ENCODE measurements around the gene GABRG3. TPM values are rescaled to one million over a fixed set of nuclear protein-coding genes. Genes with fewer than 3 reads are reported as not detected.

Gene GABRG3
- total RNA-seq, 1 donor from 2014 or later = 3.0 TPM

GRCh38 chr15:27039152-27039551, 68.2 kb downstream of the GABRG3 start:
- DNase-seq (ENCODE audit: low spot score in 2 of 2, unreplicated experiment in 2 of 2) = no peak
- H3K9me3 Mint-ChIP-seq = peaks cover 6% of the 10 kb centered on the region
- H3K4me1 Mint-ChIP-seq = no peaks in the 10 kb centered on the region
- H3K4me3 Mint-ChIP-seq = no peak overlapping the region
- H3K27me3 Mint-ChIP-seq (ENCODE audit: low read depth) = peaks cover 5% of the 10 kb centered on the region
- no peak for TF ChIP-seq CTCF (IDR thresholded peaks at IDR 0.05; ENCODE audit: unreplicated experiment)
- no peak overlapping the region for H3K27ac Mint-ChIP-seq
- H3K36me3 Mint-ChIP-seq = no peaks in the 10 kb centered on the region

DNA sequence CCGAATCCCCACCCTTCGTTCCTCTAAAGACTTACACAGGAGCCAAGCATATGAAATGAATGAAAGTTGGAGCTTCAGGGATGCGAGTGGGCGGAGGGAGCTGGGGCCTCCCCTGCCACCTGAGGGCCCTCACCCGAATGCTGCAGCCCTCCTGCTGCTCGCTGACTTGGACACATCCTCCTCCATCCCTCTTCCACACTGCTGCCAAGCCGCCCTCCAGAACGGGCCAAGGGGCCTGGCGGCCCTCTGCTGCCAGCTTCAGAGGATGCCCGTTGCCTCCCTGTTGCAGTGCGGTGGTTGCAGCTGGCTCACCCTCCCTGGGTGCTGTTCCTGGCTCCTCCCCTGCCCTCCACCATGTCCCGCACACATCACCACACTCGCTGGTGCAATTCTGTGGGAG, 71.2 kb downstream of the GABRG3 start:
- no peak for TF ChIP-seq CTCF (IDR thresholded peaks at IDR 0.05; ENCODE audit: unreplicated experiment)
- Mint-ChIP-seq H3K36me3 (no peaks in the 10 kb centered on the region), H3K4me3 (no peak overlapping the region), H3K4me1 (peaks cover 3% of the 10 kb centered on the region), H3K9me3 (no peaks in the 10 kb centered on the region), H3K27ac (no peak overlapping the region), H3K27me3 (ENCODE audit: low read depth) (peaks cover 5% of the 10 kb centered on the region)
- DNase-seq (ENCODE audit: low spot score in 2 of 2, unreplicated experiment in 2 of 2) = no peak

- Mint-ChIP-seq H3K27ac (no peak overlapping the region), H3K9me3 (no peaks in the 10 kb centered on the region), H3K4me1 (peaks cover 7% of the 10 kb centered on the region), H3K36me3 (no peaks in the 10 kb centered on the region), H3K4me3 (no peak overlapping the region), H3K27me3 (ENCODE audit: low read depth) (peaks cover 5% of the 10 kb centered on the region)
- DNase-seq (ENCODE audit: low spot score in 2 of 2, unreplicated experiment in 2 of 2) = no peak
- no peak for TF ChIP-seq CTCF (IDR thresholded peaks at IDR 0.05; ENCODE audit: unreplicated experiment)
Observed at GRCh38 chr15:27042646-27043045, 71.7 kb downstream of the GABRG3 start.

GRCh38 chr15:27043770-27044169, 72.8 kb downstream of the GABRG3 start:
- Mint-ChIP-seq H3K36me3 (no peaks in the 10 kb centered on the region), H3K4me1 (peaks cover 8% of the 10 kb centered on the region), H3K27ac (no peak overlapping the region), H3K4me3 (no peak overlapping the region), H3K9me3 (no peaks in the 10 kb centered on the region), H3K27me3 (ENCODE audit: low read depth) (peaks cover 5% of the 10 kb centered on the region)
- TF ChIP-seq CTCF (IDR thresholded peaks at IDR 0.05; ENCODE audit: unreplicated experiment) = no peak
- DNase-seq (ENCODE audit: low spot score in 2 of 2, unreplicated experiment in 2 of 2) = no peak

DNA sequence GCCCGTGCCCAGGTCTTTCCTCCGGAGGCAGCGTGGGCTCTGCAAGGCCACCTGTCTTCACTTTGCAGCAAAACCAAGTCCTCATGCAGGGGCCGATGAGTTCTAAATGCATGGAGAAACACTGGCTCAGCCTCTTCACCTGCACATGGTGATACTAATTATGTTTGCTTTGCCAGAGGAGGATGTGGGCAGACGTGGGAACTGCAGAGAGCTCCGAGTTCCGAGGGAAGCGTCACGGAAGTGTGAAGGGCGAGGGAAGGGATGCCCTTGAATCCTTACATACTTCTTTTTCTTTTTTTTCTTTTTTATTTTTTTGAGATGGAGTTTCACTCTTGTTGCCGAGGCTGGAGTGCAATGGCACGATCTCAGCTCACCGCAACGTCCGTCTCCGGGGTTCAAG, 74.8 kb downstream of the GABRG3 start:
- DNase-seq (ENCODE audit: low spot score in 2 of 2, unreplicated experiment in 2 of 2) = no peak
- Mint-ChIP-seq H3K27me3 (ENCODE audit: low read depth) (peaks cover 5% of the 10 kb centered on the region), H3K27ac (no peak overlapping the region), H3K4me1 (peaks cover 10% of the 10 kb centered on the region), H3K9me3 (no peaks in the 10 kb centered on the region), H3K4me3 (no peak overlapping the region), H3K36me3 (no peaks in the 10 kb centered on the region)
- TF ChIP-seq CTCF (IDR thresholded peaks at IDR 0.05; ENCODE audit: unreplicated experiment) = no peak

DNA sequence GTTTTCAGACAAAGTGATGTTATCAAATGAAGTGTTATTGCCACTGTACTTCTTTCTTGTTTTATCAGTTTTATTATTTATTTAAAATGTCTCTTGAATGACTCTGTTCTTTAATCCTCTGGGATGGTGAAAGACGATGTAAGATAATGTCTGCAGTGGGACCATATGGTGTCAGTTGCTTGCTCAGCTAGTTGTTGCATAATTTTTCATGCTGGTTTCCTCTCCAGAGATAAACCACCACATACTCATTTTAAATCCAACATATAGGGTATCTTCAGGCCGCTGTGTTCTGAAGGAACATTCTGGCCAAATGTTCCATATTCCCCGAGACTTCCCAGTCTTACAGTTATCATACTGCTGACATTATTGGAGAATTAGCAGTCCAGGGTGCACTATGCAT, 75.9 kb downstream of the GABRG3 start:
- Mint-ChIP-seq H3K4me3 (no peak overlapping the region), H3K4me1 (peaks cover 10% of the 10 kb centered on the region), H3K27ac (no peak overlapping the region), H3K36me3 (no peaks in the 10 kb centered on the region), H3K27me3 (ENCODE audit: low read depth) (peaks cover 2% of the 10 kb centered on the region), H3K9me3 (no peaks in the 10 kb centered on the region)
- no peak for TF ChIP-seq CTCF (IDR thresholded peaks at IDR 0.05; ENCODE audit: unreplicated experiment)
- no peak for DNase-seq (ENCODE audit: low spot score in 2 of 2, unreplicated experiment in 2 of 2)

All from mesothelial cell of epicardium (in vitro differentiated cells).